GM23338 (cell line): ENCODE measurements around the gene GPATCH8. TPM values are rescaled to one million over a fixed set of nuclear protein-coding genes. Genes with fewer than 3 reads are reported as not detected.

Experiments used
- ATAC-seq: fragments of 200-7000 bp; cut with Tn5 transposase; 3 replicates; pipeline ENCODE4 v1.9.1; 2020
- DNase-seq: peaks from one replicate; pipeline ENCODE4 v3.0.0-alpha.2; 2015; ENCODE audit warnings: low spot score
- H2AFZ ChIP-seq: fragments of 200-600 bp; sonication (generic); 2 replicates; pipeline ENCODE4 v1.8.0; 2016; ENCODE audit warnings: antibody characterized with exemption, mild to moderate bottlenecking, moderate library complexity
- H3F3A ChIP-seq: fragments of 200-600 bp; sonication (generic); replicated peaks from 2 replicates; pipeline ENCODE4 v1.8.0; 2017; ENCODE audit warnings: antibody characterized with exemption, mixed run types, low read depth
- H3K27ac ChIP-seq: fragments of 200-600 bp; sonication (generic); 2 replicates; pipeline ENCODE4 v1.6.1; 2016; ENCODE audit warnings: low read depth
- H3K27me3 ChIP-seq: fragments of 200-600 bp; sonication (generic); 2 replicates; pipeline ENCODE4 v1.8.0; 2016; ENCODE audit warnings: mild to moderate bottlenecking, mixed run types, moderate library complexity; ENCODE audit not compliant: insufficient read depth
- H3K36me3 ChIP-seq: fragments of 200-600 bp; sonication (generic); 2 replicates; pipeline ENCODE4 v1.8.0; 2016; ENCODE audit warnings: mild to moderate bottlenecking; ENCODE audit not compliant: insufficient read depth
- H3K4me1 ChIP-seq: fragments of 200-600 bp; sonication (generic); 2 replicates; pipeline ENCODE4 v1.8.0; 2016; ENCODE audit warnings: mild to moderate bottlenecking, moderate library complexity; ENCODE audit not compliant: insufficient read depth
- H3K4me2 ChIP-seq: fragments of 200-600 bp; sonication (generic); 2 replicates; pipeline ENCODE4 v1.7.1; 2017; ENCODE audit warnings: mixed run types
- H3K4me3 ChIP-seq: fragments of 200-600 bp; sonication (generic); 2 replicates; pipeline ENCODE4 v1.6.1; 2016; ENCODE audit warnings: mixed run types
- H3K79me2 ChIP-seq: fragments of 200-600 bp; sonication (generic); replicated peaks from 2 replicates; pipeline ENCODE4 v1.8.0; 2017; ENCODE audit warnings: mild to moderate bottlenecking; ENCODE audit not compliant: insufficient read depth
- H3K9me2 ChIP-seq: fragments of 200-600 bp; sonication (generic); 2 replicates; pipeline ENCODE4 v1.8.0; 2017; ENCODE audit not compliant: insufficient read depth
- H4K20me1 ChIP-seq: fragments of 200-600 bp; sonication (generic); replicated peaks from 2 replicates; pipeline ENCODE4 v1.8.0; 2017; ENCODE audit warnings: mild to moderate bottlenecking; ENCODE audit not compliant: insufficient read depth
- H3K27ac Mint-ChIP-seq: 2 replicates; pipeline ENCODE4 v1.8.0; 2020; ENCODE audit warnings: inconsistent platforms, mild to moderate bottlenecking, moderate library complexity, mixed read lengths
- H3K27me3 Mint-ChIP-seq: 3 replicates; pipeline ENCODE4 v1.8.0; 2022; ENCODE audit warnings: low read depth, mild to moderate bottlenecking, moderate library complexity, mixed read lengths, inconsistent platforms; ENCODE audit not compliant: insufficient read depth, poor library complexity
- H3K36me3 Mint-ChIP-seq: 3 replicates; pipeline ENCODE4 v1.8.0; 2021; ENCODE audit warnings: low read depth, mild to moderate bottlenecking, inconsistent platforms, moderate library complexity, mixed read lengths
- H3K4me1 Mint-ChIP-seq: 3 replicates; pipeline ENCODE4 v1.8.0; 2020; ENCODE audit warnings: mild to moderate bottlenecking, inconsistent platforms, mixed read lengths
- H3K4me3 Mint-ChIP-seq: 3 replicates; pipeline ENCODE4 v1.8.0; 2021; ENCODE audit warnings: moderate library complexity, mild to moderate bottlenecking, inconsistent platforms, mixed read lengths
- H3K9me3 Mint-ChIP-seq: 3 replicates; pipeline ENCODE4 v1.8.0; 2020; ENCODE audit warnings: moderate library complexity, mild to moderate bottlenecking, inconsistent platforms, mixed read lengths
- CREB1 ChIP-seq: fragments of 250-450 bp; sonication (Bioruptor Pico); IDR thresholded peaks from 2 replicates; pipeline ENCODE4 v1.5.0; 2020; ENCODE audit warnings: low read depth, mild to moderate bottlenecking, moderate library complexity
- CTCF ChIP-seq, 2 experiments: fragments of 200-600 bp in 1 of 2; sonication (generic) in 1 of 2; conservative IDR thresholded peaks; 2 replicates each; pipeline versions ENCODE4 v1.5.1 to v1.6.1; 2016 to 2017; ENCODE audit warnings: antibody characterized with exemption in 2 of 2, low read depth in 2 of 2, mild to moderate bottlenecking in 2 of 2, moderate library complexity in 1 of 2
- ETS1 ChIP-seq: IDR thresholded peaks from 2 replicates; pipeline ENCODE4 v1.6.1; 2016; ENCODE audit warnings: antibody characterized with exemption
- EZH2 ChIP-seq: fragments of 200-600 bp; sonication (generic); IDR thresholded peaks from one replicate; pipeline ENCODE4 v1.8.0; 2017; ENCODE audit warnings: antibody characterized with exemption, mild to moderate bottlenecking, low read depth; ENCODE audit not compliant: unreplicated experiment
- EZH2phosphoT487 ChIP-seq: fragments of 200-600 bp; sonication (generic); IDR thresholded peaks from one replicate; pipeline ENCODE4 v1.8.1; 2018; ENCODE audit warnings: antibody characterized with exemption; ENCODE audit not compliant: unreplicated experiment
- NANOG ChIP-seq: IDR thresholded peaks from 2 replicates; pipeline ENCODE4 v1.6.1; 2016; ENCODE audit warnings: antibody characterized with exemption, borderline replicate concordance
- REST ChIP-seq: IDR thresholded peaks from one replicate; pipeline ENCODE4 v1.6.1; 2018; ENCODE audit warnings: antibody characterized with exemption; ENCODE audit not compliant: unreplicated experiment
- STAT1 ChIP-seq: IDR thresholded peaks from one replicate; pipeline ENCODE4 v1.6.1; 2016; ENCODE audit warnings: antibody characterized with exemption; ENCODE audit not compliant: unreplicated experiment
- polyA plus RNA-seq: library from polyadenylated mRNA; unstranded; fragments of >200 nt; fragmentation: Nextera tagmentation; extraction: Ambion mirVana; gene quantifications from 2 replicates; pipeline ENCODE4 v1.2.1, GENCODE V29; 2016
- total RNA-seq: library from RNA; depleted of rRNA; stranded (reverse); fragments of >200 nt; shearing (Covaris generic); gene quantifications from 2 replicates; pipeline ENCODE4 v1.2.3, GENCODE V29; 2014

Gene GPATCH8
- total and polyA plus RNA-seq, 2 experiments from 2014 or later, result 44.4 to 76.5 TPM

GRCh38 chr17:44358066-44358465, 145.1 kb downstream of the GPATCH8 start:
- Histone ChIP-seq H3K4me1 (peaks cover 29% of the 10 kb centered on the region), H3K9me2 (no peaks in the 10 kb centered on the region), H3K36me3 (no peaks in the 10 kb centered on the region), H3K4me3 (no peak overlapping the region), H2AFZ (no peak overlapping the region), H3K79me2 (no peaks in the 10 kb centered on the region), H3K27ac (no peak overlapping the region), H4K20me1 (peaks cover 20% of the 10 kb centered on the region), H3F3A (0 out of 2 replicates have a peak, but pooled peaks cover 13% of the 10 kb centered on the region), H3K4me2 (no peak overlapping the region), H3K27me3 (peaks cover 6% of the 10 kb centered on the region; the same call in 1 of the 2 replicates)
- Mint-ChIP-seq H3K36me3 (peaks cover 5% of the 10 kb centered on the region; the same call in 2 of the 3 replicates), H3K4me3 (no peak overlapping the region), H3K4me1 (peaks cover 38% of the 10 kb centered on the region), H3K9me3 (peaks cover 2% of the 10 kb centered on the region; the same call in 1 of the 3 replicates), H3K27me3 (peaks cover 16% of the 10 kb centered on the region), H3K27ac (no peak overlapping the region)
- DNase-seq, result peak; percentile 38
- ATAC-seq, result no peak
- TF ChIP-seq NANOG (no peak), CTCF (conservative IDR thresholded peaks at IDR 0.05; ENCODE audit: low read depth in 2 of 2) (0 out of 4 replicates have a peak, but pooled peaks of 1 of the 2 experiments have one; percentile 8)

- ATAC-seq, result no peak
- H3K9me3 Mint-ChIP-seq, result peaks cover 2% of the 10 kb centered on the region; the same call in 1 of the 3 replicates
- peaks cover 17% of the 10 kb centered on the region for H4K20me1 ChIP-seq
Measured at GRCh38 chr17:44356241-44356640, 147.0 kb downstream of the GPATCH8 start.

More at GRCh38 chr17:44356241-44356640, 147.0 kb downstream of the GPATCH8 start:
- no peak overlapping the region for H3K4me2 ChIP-seq
- Mint-ChIP-seq H3K4me1 (peaks cover 28% of the 10 kb centered on the region), H3K4me3 (no peak overlapping the region), H3K27ac (no peak overlapping the region), H3K27me3 (peaks cover 20% of the 10 kb centered on the region), H3K36me3 (peaks cover 12% of the 10 kb centered on the region)
- TF ChIP-seq EZH2phosphoT487 (no peak), STAT1 (no peak), CTCF (conservative IDR thresholded peaks at IDR 0.05; ENCODE audit: low read depth in 2 of 2) (peak in 1 of 2 experiments; percentile 25; a peak in 1 of 4 replicates), REST (no peak), EZH2 (no peak), CREB1 (CRISPR knock-in tag) (no peak), ETS1 (no peak)
- no peak for DNase-seq
- no peaks in the 10 kb centered on the region for H3K9me2 ChIP-seq
- H3K4me3 ChIP-seq, result no peak overlapping the region
- H3K27me3 ChIP-seq, result peaks cover 8% of the 10 kb centered on the region; the same call in 1 of the 2 replicates
- H2AFZ ChIP-seq, result no peak overlapping the region
- peaks cover 15% of the 10 kb centered on the region for H3K4me1 ChIP-seq
- H3F3A ChIP-seq, result peaks cover 9% of the 10 kb centered on the region; the same call in 1 of the 2 replicates
- no peaks in the 10 kb centered on the region for H3K36me3 ChIP-seq
- no peaks in the 10 kb centered on the region for H3K79me2 ChIP-seq
- H3K27ac ChIP-seq, result no peak overlapping the region
